Endothelial cell of umbilical vein (primary cell): ENCODE measurements around the gene PTPRU. TPM values are rescaled to one million over a fixed set of nuclear protein-coding genes. Genes with fewer than 3 reads are reported as not detected.

Source experiments
- BruUV-seq: library from RNA; stranded (reverse); fragments of 400-500 nt; replicated peaks from 2 replicates; lab custom pipeline; 2021; lab: Mats Ljungman, UMichigan
- CTCF ChIA-PET: fragments of 300-600, 350-600 bp; sonication (Branson Sonifier 250); formaldehyde crosslinking; loops from one replicate; lab custom pipeline; 2021; ENCODE audit warnings: antibody characterized with exemption, inconsistent platforms; lab: Charles Lee
- POLR2A ChIA-PET: fragments of 300-600, 350-600 bp; sonication (Branson Sonifier 250); formaldehyde crosslinking; loops from one replicate; lab custom pipeline; 2021; ENCODE audit warnings: antibody characterized with exemption, inconsistent platforms; lab: Charles Lee
- DNase-seq: peaks from one replicate; pipeline ENCODE4 v3.0.0-alpha.2; 2011; ENCODE audit warnings: low read depth, low spot score
- FAIRE-seq: peaks from 2 replicates; lab custom pipeline; 2011; peaks lifted over from hg19 to GRCh38; lab: Jason Lieb, UNC
- H2AFZ ChIP-seq: 2 replicates; pipeline ENCODE4 v1.6.0; 2012; ENCODE audit warnings: low read depth, low read length, control low read depth, inconsistent platforms
- H3K27ac ChIP-seq: 2 replicates; pipeline ENCODE4 v1.5.1; 2011; ENCODE audit warnings: low read depth, mild to moderate bottlenecking, control low read depth, low read length, moderate library complexity; ENCODE audit not compliant: insufficient read depth
- H3K27me3 ChIP-seq, 2 experiments: 2 replicates each; pipeline versions ENCODE4 v1.6.0 to v1.6.1; 2011; ENCODE audit warnings: low read length in 2 of 2, mixed read lengths in 1 of 2; ENCODE audit not compliant: control insufficient read depth in 2 of 2, insufficient read depth in 2 of 2
- H3K36me3 ChIP-seq, 2 experiments: 2 replicates in 1 of 2; 3 replicates in 1 of 2; pipeline ENCODE4 v1.5.1; 2011; ENCODE audit warnings: low read length in 2 of 2, mild to moderate bottlenecking in 1 of 2, moderate library complexity in 1 of 2; ENCODE audit not compliant: control insufficient read depth in 2 of 2, insufficient read depth in 2 of 2; ENCODE audit errors: extremely low read depth in 1 of 2
- H3K4me1 ChIP-seq: 3 replicates; pipeline ENCODE4 v1.5.1; 2011; ENCODE audit warnings: mild to moderate bottlenecking, low read length; ENCODE audit not compliant: control insufficient read depth, insufficient read depth; ENCODE audit errors: extremely low read depth
- H3K4me2 ChIP-seq: 2 replicates; pipeline ENCODE4 v1.6.1; 2011; ENCODE audit warnings: low read length, control low read depth, mixed read lengths; ENCODE audit not compliant: insufficient read depth
- H3K4me3 ChIP-seq, 3 experiments: fragments of 200-600 bp in 1 of 3; sonication (generic), shearing (Covaris generic) in 1 of 3; replicated peaks in 1 of 3; 2 replicates each; pipeline ENCODE4 v1.5.1; 2011 to 2016; ENCODE audit warnings: control low read depth in 3 of 3, low read length in 3 of 3, mild to moderate bottlenecking in 2 of 3, inconsistent platforms in 1 of 3, low read depth in 1 of 3, moderate library complexity in 1 of 3; ENCODE audit not compliant: insufficient read depth in 1 of 3
- H3K79me2 ChIP-seq: 2 replicates; pipeline ENCODE4 v1.6.0; 2012; ENCODE audit warnings: low read length, inconsistent platforms; ENCODE audit not compliant: control insufficient read depth, insufficient read depth
- H3K9ac ChIP-seq: replicated peaks from 2 replicates; pipeline ENCODE3; 2011; ENCODE audit warnings: low read length, control low read depth; ENCODE audit not compliant: insufficient read depth; ENCODE audit errors: extremely low read depth
- H3K9me1 ChIP-seq: replicated peaks from 3 replicates; pipeline ENCODE4 v1.6.0; 2011; ENCODE audit warnings: mild to moderate bottlenecking, low read length; ENCODE audit not compliant: control insufficient read depth, insufficient read depth; ENCODE audit errors: extremely low read depth
- H3K9me3 ChIP-seq: replicated peaks from 2 replicates; pipeline ENCODE4 v1.5.1; 2012; ENCODE audit warnings: low read length, inconsistent platforms; ENCODE audit not compliant: control insufficient read depth, insufficient read depth
- H4K20me1 ChIP-seq: replicated peaks from 2 replicates; pipeline ENCODE3; 2011; ENCODE audit warnings: mild to moderate bottlenecking, low read length; ENCODE audit not compliant: control insufficient read depth, insufficient read depth; ENCODE audit errors: extremely low read depth
- CTCF ChIP-seq, 2 donors: IDR thresholded peaks; 1 replicate in 1 of 2; 2 replicates in 1 of 2; pipeline ENCODE4 v1.5.1; 2011; ENCODE audit warnings: low read length in 2 of 2, mild to moderate bottlenecking in 2 of 2, moderate library complexity in 2 of 2, control low read depth in 1 of 2, inconsistent platforms in 1 of 2, low read depth in 1 of 2; ENCODE audit not compliant: insufficient read depth in 1 of 2; ENCODE audit errors: extremely low read depth in 1 of 2
- EZH2 ChIP-seq: IDR thresholded peaks from 2 replicates; pipeline ENCODE4 v1.6.1; 2012; ENCODE audit warnings: borderline replicate concordance, low read depth, mild to moderate bottlenecking, moderate library complexity, low read length, inconsistent platforms; ENCODE audit not compliant: severe bottlenecking
- FOS ChIP-seq: IDR thresholded peaks from 2 replicates; pipeline ENCODE4 v1.6.1; 2011; ENCODE audit warnings: mild to moderate bottlenecking, low read length, moderate library complexity, borderline replicate concordance; ENCODE audit not compliant: insufficient read depth
- GATA2 ChIP-seq: IDR thresholded peaks from 2 replicates; pipeline ENCODE4 v1.7.0; 2011; ENCODE audit warnings: low read depth, mild to moderate bottlenecking, moderate library complexity, mixed read lengths, low read length; ENCODE audit not compliant: insufficient read length, insufficient read depth
- JUN ChIP-seq: IDR thresholded peaks from 2 replicates; pipeline ENCODE4 v1.6.1; 2011; ENCODE audit warnings: borderline replicate concordance, low read depth; ENCODE audit not compliant: insufficient read length, insufficient read depth
- MAX ChIP-seq: IDR thresholded peaks from 2 replicates; pipeline ENCODE4 v1.6.1; 2011; ENCODE audit not compliant: insufficient read depth, insufficient read length
- MYC ChIP-seq: IDR thresholded peaks from one replicate; pipeline ENCODE4 v1.6.1; 2011; ENCODE audit warnings: mild to moderate bottlenecking, low read depth, low read length
- POLR2A ChIP-seq: IDR thresholded peaks from 2 replicates; pipeline ENCODE4 v1.6.1; 2012; ENCODE audit warnings: low read depth, mild to moderate bottlenecking, control low read depth, low read length
- POLR2AphosphoS5 ChIP-seq: IDR thresholded peaks from 2 replicates; pipeline ENCODE4 v1.6.1; 2012; ENCODE audit warnings: low read depth, mild to moderate bottlenecking, control low read depth, low read length, moderate library complexity; ENCODE audit not compliant: insufficient read depth
- dilution Hi-C: fragments of 300-500 bp; cut with MboI; formaldehyde crosslinking; loops from one replicate; pipeline ENCODE4 v1.15.0; 2019; ENCODE audit warnings: low sequenced_read_pairs; ENCODE audit not compliant: extremely low pct_ligation_motif_present
- intact Hi-C: fragments of 100-400 bp; cut with micrococcal nuclease; formaldehyde crosslinking; loops from one replicate; pipeline ENCODE4 v1.10.0; 2022
- polyA plus RNA-seq, 4 experiments: library from polyadenylated mRNA; depleted of rRNA in 3 of 4; stranded (reverse) in 3 of 4; unstranded in 1 of 4; fragments of >200 nt; gene quantifications; 2 replicates each; pipeline versions ENCODE4 v1.2.1 to v1.2.3, GENCODE V29; 2011 to 2012; ENCODE audit warnings: missing spikeins in 1 of 4
- total RNA-seq: library from RNA; stranded (reverse); gene quantifications from 2 replicates; pipeline ENCODE4 v1.2.3, GENCODE V29; 2021

The PTPRU gene
- total and polyA plus RNA-seq, 2 donors (not counting 3 experiments of a cell fraction or from before 2014, with no cell fraction given), result 0.58 to 2.6 TPM

GRCh38 chr1:29232387-29232786 is 3.9 kb upstream of the PTPRU start:
- BruUV-seq, result no TSS peak
- Histone ChIP-seq H3K36me3 (no peaks in the 10 kb centered on the region), H3K27me3 (peaks cover 13 to 18% of the 10 kb centered on the region in 2 experiments), H3K9ac (no peak overlapping the region), H3K4me2 (no peak overlapping the region), H3K27ac (no peak overlapping the region), H3K9me3 (no peaks in the 10 kb centered on the region), H3K4me3 (no peak overlapping the region), H3K4me1 (peaks cover 20% of the 10 kb centered on the region), H3K9me1 (no peaks in the 10 kb centered on the region), H3K79me2 (peaks cover 15% of the 10 kb centered on the region), H2AFZ (no peak overlapping the region), H4K20me1 (no peaks in the 10 kb centered on the region)
- no peak for TF ChIP-seq POLR2AphosphoS5
- TF ChIP-seq CTCF (IDR thresholded peaks at IDR 0.05; ENCODE audit: extremely low read depth in 1 of 2, insufficient read depth in 1 of 2, low read depth in 1 of 2, low read length in 2 of 2), result no peak
- no peak for TF ChIP-seq POLR2A
- TF ChIP-seq JUN, result no peak
- TF ChIP-seq MAX, result no peak
- TF ChIP-seq MYC, result no peak
- no peak for TF ChIP-seq GATA2
- TF ChIP-seq FOS, result no peak
- TF ChIP-seq EZH2, result no peak
- ChIA-PET POLR2A (no interaction called here), CTCF (interaction anchor here (1.6 kb wide), 1 partner anchor 1476 kb away, joined by 4 read pairs; no protein-coding TSS in a partner anchor)
- dilution Hi-C loops (loop anchor here (25.0 kb wide), 1 partner anchor 855 kb away; no protein-coding TSS in a partner anchor), intact Hi-C loops (no loop called here)
- FAIRE-seq (no peak), DNase-seq (no peak)
